Stomach (tissue), 19 donors: ENCODE measurements around the gene C1orf35. TPM values are rescaled to one million over a fixed set of nuclear protein-coding genes. Genes with fewer than 3 reads are reported as not detected.

ENCODE experiments used
- DNase-seq, 2 donors: peaks; one replicate each; pipeline versions ENCODE4 v3.0.0 to v3.0.0-alpha.2; 2013 to 2019
- H3K27ac ChIP-seq, 5 donors: fragments of 200-600 bp in 4 of 5; sonication (generic) in 4 of 5; one replicate each; pipeline ENCODE4 v1.5.1; 2013 to 2019; ENCODE audit warnings: mild to moderate bottlenecking in 1 of 5, moderate library complexity in 1 of 5
- H3K27me3 ChIP-seq, 3 donors: fragments of 200-600 bp; sonication (generic); one replicate each; pipeline ENCODE4 v1.5.1; 2017 to 2019; ENCODE audit warnings: mixed run types in 1 of 3
- H3K36me3 ChIP-seq, 4 donors: fragments of 200-600 bp; sonication (generic); 1 replicate in 3 of 4; 2 replicates in 1 of 4; pipeline ENCODE4 v1.5.1; 2016 to 2019
- H3K4me1 ChIP-seq, 4 donors: fragments of 200-600 bp; sonication (generic); one replicate each; pipeline ENCODE4 v1.5.1; 2016 to 2019
- H3K4me3 ChIP-seq, 4 donors: fragments of 200-600 bp; sonication (generic) in 3 of 4; one replicate each; pipeline ENCODE4 v1.5.1; 2016 to 2019; ENCODE audit warnings: mild to moderate bottlenecking in 1 of 4
- H3K9me3 ChIP-seq, 4 donors: fragments of 200-600 bp; sonication (generic); one replicate each; pipeline ENCODE4 v1.5.1; 2016 to 2019
- CTCF ChIP-seq, 7 experiments: fragments of 450-650 bp in 4 of 7; fragments of 200-600 bp in 3 of 7; sonication (generic) in 3 of 7; IDR thresholded peaks; one replicate each; pipeline ENCODE4 v1.5.1; 2016 to 2019; ENCODE audit warnings: antibody characterized with exemption in 7 of 7, control low read depth in 2 of 7, mild to moderate bottlenecking in 1 of 7
- EP300 ChIP-seq: sonication (generic); formaldehyde crosslinking; IDR thresholded peaks from one replicate; pipeline ENCODE4 v1.6.1; 2017; ENCODE audit warnings: antibody characterized with exemption
- POLR2A ChIP-seq, 4 donors: fragments of 450-650 bp; IDR thresholded peaks; one replicate each; pipeline ENCODE4 v1.6.1; 2016; ENCODE audit warnings: antibody characterized with exemption in 4 of 4, control low read depth in 2 of 4, mild to moderate bottlenecking in 1 of 4, moderate library complexity in 1 of 4
- POLR2AphosphoS5 ChIP-seq, 3 donors: sonication (generic); formaldehyde crosslinking; IDR thresholded peaks; one replicate each; pipeline ENCODE4 v1.6.1; 2016; ENCODE audit warnings: antibody characterized with exemption in 3 of 3
- WGBS, 5 donors: extraction: QIAGEN DNeasy Blood & Tissue Kit in 3 of 5; methylation state at CpG; one replicate each; pipeline versions ENCODE4 v1.1.5 to v1.1.7; 2013 to 2018; 5-methylcytosine and 5-hydroxymethylcytosine counted together
- intact Hi-C: fragments of 100-400 bp; cut with DNase I; formaldehyde crosslinking; loops from one replicate; pipeline ENCODE4 v1.15.1; 2023; ENCODE audit warnings: low total_unique reads
- long read RNA-seq, 10 donors: transcript quantifications; one replicate each; lab custom pipeline, GENCODE V29; 2026
- polyA plus RNA-seq, 3 donors: library from polyadenylated mRNA; stranded (reverse); fragments of 200-250 nt; gene quantifications; one replicate each; pipeline ENCODE4 v1.2.3, GENCODE V29; 2013
- total RNA-seq, 5 donors: library from RNA; depleted of rRNA; stranded (reverse); fragments of >200 nt; gene quantifications; one replicate each; pipeline versions ENCODE4 v1.1.0 to v1.2.3, GENCODE V29; 2014 to 2016
- donor health status: healthy with polysubstance abuse.
- donor health status: Bipolar disorder and iron deficiency.
- donor health status: healthy.

The C1orf35 gene
- total RNA-seq = 10 to 100 TPM in 2 of 5 donors, 1 to 10 TPM in 2, under 1 TPM in 1; 0.58 to 94.7 (median 5.0) TPM
- 10 to 100 TPM; 12.8 to 30.5 (median 20.0) TPM for polyA plus RNA-seq
- long read RNA-seq, donor 1, partial matches to known transcripts = 0 of 2 reads
- long read RNA-seq, donor 1, other reads (novel, unspliced or antisense) = 0 of 2 reads
- long read RNA-seq, donor 2, transcript C1orf35-201 (8 exons, 1,427 nt) = major isoform, 5 of 6 reads
- long read RNA-seq, donor 2, partial matches to known transcripts = 0 of 6 reads
- long read RNA-seq, donor 2, other reads (novel, unspliced or antisense) = 0 of 6 reads
- long read RNA-seq, donor 3, partial matches to known transcripts = 0 of 1 reads
- long read RNA-seq, donor 3, other reads (novel, unspliced or antisense) = 0 of 1 reads
- long read RNA-seq, donor 4, partial matches to known transcripts = 0 of 1 reads
- long read RNA-seq, donor 4, other reads (novel, unspliced or antisense) = 0 of 1 reads
- long read RNA-seq, donor 5, transcript C1orf35-201 (8 exons, 1,427 nt) = major isoform, 7 of 16 reads
- long read RNA-seq, donor 5, partial matches to known transcripts = 9 of 16 reads
- long read RNA-seq, donor 5, other reads (novel, unspliced or antisense) = 0 of 16 reads
- long read RNA-seq, donor 6 = 0 reads
- long read RNA-seq, donor 7, partial matches to known transcripts = 0 of 4 reads
- long read RNA-seq, donor 7, other reads (novel, unspliced or antisense) = 0 of 4 reads
- long read RNA-seq, donor 8, partial matches to known transcripts = 0 of 2 reads
- long read RNA-seq, donor 8, other reads (novel, unspliced or antisense) = 0 of 2 reads
- long read RNA-seq, donor 9, partial matches to known transcripts = 0 of 1 reads
- long read RNA-seq, donor 9, other reads (novel, unspliced or antisense) = 0 of 1 reads
- long read RNA-seq, donor 10 = 0 reads

GRCh38 chr1:228102791-228103620, at the start of gene C1orf35:
Gene C1orf35 (minus strand): TSS chr1:228103325. CDS start chr1:228103227, 98 bp downstream.
- peak; percentile 85 to 96 (median 94) for TF ChIP-seq POLR2AphosphoS5 (IDR thresholded peaks at IDR 0.05)
- TF ChIP-seq EP300 = no peak
- TF ChIP-seq POLR2A (IDR thresholded peaks at IDR 0.05) = no peak
- TF ChIP-seq CTCF (IDR thresholded peaks at IDR 0.05) = peak in 1 of 7 experiments; percentile 8
- peak; percentile 96 to 98 for DNase-seq
- H3K27ac ChIP-seq = peak within 1 kb of the TSS; percentile 90 to 96 (median 95)
- peak within 1 kb of the TSS; percentile 78 to 90 (median 88) for H3K4me3 ChIP-seq
- H3K4me1 ChIP-seq = peaks cover 25 to 51% (median 46%) of the 10 kb centered on the region in 4 donors
- WGBS, 5 donors = 0 to 1% (median 0%) methylated on average over 37 to 104 of the region's 104 CpGs
- H3K9me3 ChIP-seq = no peaks in the 10 kb centered on the region
- H3K36me3 ChIP-seq = peaks cover 44 to 64% (median 57%) of the 10 kb centered on the region in 4 donors
- H3K27me3 ChIP-seq = no peaks in the 10 kb centered on the region
- intact Hi-C loops = no loop called here

- Histone ChIP-seq H3K9me3 (no peaks in the 10 kb centered on the region), H3K4me1 (peaks cover 34 to 53% (median 43%) of the 10 kb centered on the region in 4 donors), H3K27me3 (peaks cover 0 to 4% (median 0%) of the 10 kb centered on the region in 3 donors), H3K27ac (peak overlapping the region in 1 of 5 donors; percentile 93), H3K36me3 (peaks cover 10 to 19% (median 15%) of the 10 kb centered on the region in 4 donors), H3K4me3 (no peak overlapping the region)
- 62 to 87% (median 78%) methylated on average over 3 of the region's 3 CpGs for WGBS, 5 donors
- intact Hi-C loops = no loop called here
- TF ChIP-seq POLR2AphosphoS5 (IDR thresholded peaks at IDR 0.05) (no peak), POLR2A (IDR thresholded peaks at IDR 0.05) (no peak), CTCF (IDR thresholded peaks at IDR 0.05) (no peak), EP300 (no peak)
- DNase-seq = no peak
Measured at GRCh38 chr1:228152918-228153258, 49.8 kb upstream of the C1orf35 start.

GRCh38 chr1:228152097-228152917, 49.2 kb upstream of the C1orf35 start:
- peaks cover 0 to 4% (median 0%) of the 10 kb centered on the region in 3 donors for H3K27me3 ChIP-seq
- peak in 1 of 2 donors; percentile 11 for DNase-seq
- no peak overlapping the region for H3K4me3 ChIP-seq
- H3K36me3 ChIP-seq = peaks cover 16 to 25% (median 21%) of the 10 kb centered on the region in 4 donors
- 82 to 94% (median 85%) methylated on average over 15 to 19 of the region's 19 CpGs for WGBS, 5 donors
- TF ChIP-seq POLR2A (IDR thresholded peaks at IDR 0.05) = no peak
- no peak for TF ChIP-seq EP300
- no peak for TF ChIP-seq CTCF (IDR thresholded peaks at IDR 0.05)
- no peak for TF ChIP-seq POLR2AphosphoS5 (IDR thresholded peaks at IDR 0.05)
- no peaks in the 10 kb centered on the region for H3K9me3 ChIP-seq
- intact Hi-C loops = no loop called here
- H3K27ac ChIP-seq = peak overlapping the region in 2 of 5 donors; percentile 86 to 93
- peaks cover 34 to 59% (median 47%) of the 10 kb centered on the region in 4 donors for H3K4me1 ChIP-seq
